ENCODE measurements around the gene PTCRA.

DNA sequence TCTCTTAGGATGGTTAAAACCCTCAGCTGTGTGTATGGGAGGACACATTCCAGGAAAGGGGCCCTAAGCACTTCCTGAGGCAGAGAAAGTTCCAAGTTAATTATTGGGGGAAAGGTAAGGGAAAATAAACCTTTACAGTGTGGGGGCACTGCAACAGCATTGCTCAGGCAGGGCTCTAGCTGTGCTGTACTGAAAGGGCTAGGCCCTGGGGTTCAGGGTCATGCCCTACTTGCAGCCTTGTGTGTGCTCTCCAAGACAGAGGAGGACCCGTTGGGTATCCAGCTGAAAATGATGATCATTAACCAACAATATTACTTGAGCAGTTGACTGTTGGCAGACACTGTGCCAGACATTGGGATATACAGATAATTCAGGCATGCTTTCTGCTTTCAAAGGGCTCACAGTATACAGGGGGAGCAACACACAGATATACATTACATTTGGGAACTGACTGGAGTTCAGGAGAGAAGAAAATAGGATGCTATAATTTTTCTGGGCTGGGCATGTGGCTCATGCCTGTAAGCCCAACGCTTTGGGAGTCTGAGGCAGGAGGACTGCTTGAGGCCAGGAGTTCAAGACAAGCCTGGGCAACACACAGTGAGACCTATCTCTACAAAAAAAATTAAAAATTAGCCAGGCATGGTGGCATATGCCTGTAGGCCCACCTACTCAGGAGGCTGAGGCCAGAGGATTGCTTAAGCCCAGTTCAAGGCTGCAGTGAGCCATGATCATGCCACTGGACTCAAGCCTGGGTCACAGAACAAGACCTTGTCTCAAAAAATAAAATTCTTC is 45.5 kb upstream of the PTCRA start:
- TF ChIP-seq, protein P1, sequence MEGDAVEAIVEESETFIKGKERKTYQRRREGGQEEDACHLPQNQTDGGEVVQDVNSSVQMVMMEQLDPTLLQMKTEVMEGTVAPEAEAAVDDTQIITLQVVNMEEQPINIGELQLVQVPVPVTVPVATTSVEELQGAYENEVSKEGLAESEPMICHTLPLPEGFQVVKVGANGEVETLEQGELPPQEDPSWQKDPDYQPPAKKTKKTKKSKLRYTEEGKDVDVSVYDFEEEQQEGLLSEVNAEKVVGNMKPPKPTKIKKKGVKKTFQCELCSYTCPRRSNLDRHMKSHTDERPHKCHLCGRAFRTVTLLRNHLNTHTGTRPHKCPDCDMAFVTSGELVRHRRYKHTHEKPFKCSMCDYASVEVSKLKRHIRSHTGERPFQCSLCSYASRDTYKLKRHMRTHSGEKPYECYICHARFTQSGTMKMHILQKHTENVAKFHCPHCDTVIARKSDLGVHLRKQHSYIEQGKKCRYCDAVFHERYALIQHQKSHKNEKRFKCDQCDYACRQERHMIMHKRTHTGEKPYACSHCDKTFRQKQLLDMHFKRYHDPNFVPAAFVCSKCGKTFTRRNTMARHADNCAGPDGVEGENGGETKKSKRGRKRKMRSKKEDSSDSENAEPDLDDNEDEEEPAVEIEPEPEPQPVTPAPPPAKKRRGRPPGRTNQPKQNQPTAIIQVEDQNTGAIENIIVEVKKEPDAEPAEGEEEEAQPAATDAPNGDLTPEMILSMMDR (IDR thresholded peaks at IDR 0.05; ENCODE audit: extremely low read depth in 1 of 2, insufficient read depth in 1 of 2, low read depth in 1 of 2, low read length in 2 of 2) = no peak
- TF ChIP-seq POLR2A (IDR thresholded peaks at IDR 0.05; ENCODE audit: low read depth, low read length) (no peak), MYC (IDR thresholded peaks at IDR 0.05; ENCODE audit: low read depth, low read length) (no peak), EZH2 (IDR thresholded peaks at IDR 0.05; ENCODE audit: borderline replicate concordance, low read depth, low read length, severe bottlenecking) (no peak), FOS (IDR thresholded peaks at IDR 0.05; ENCODE audit: borderline replicate concordance, insufficient read depth, low read length) (no peak), POLR2AphosphoS5 (IDR thresholded peaks at IDR 0.05; ENCODE audit: insufficient read depth, low read depth, low read length) (no peak), JUN (IDR thresholded peaks at IDR 0.05; ENCODE audit: borderline replicate concordance, insufficient read depth, insufficient read length, low read depth) (no peak)

Measured in endothelial cell of umbilical vein (primary cell).